Fibroblast of lung (primary cell): ENCODE data around the gene IGSF9. TPM values are rescaled to one million over a fixed set of nuclear protein-coding genes. Genes with fewer than 3 reads are reported as not detected.
A peak's percentile ranks its signal among the peaks of the same experiment; 100 is the strongest.

Experiments
- DNase-seq, 2 donors: peaks; one replicate each; pipeline versions ENCODE4 v3.0.0 to v3.0.0-alpha.2; 2010; ENCODE audit warnings: low read depth in 2 of 2
- H2AFZ ChIP-seq: 2 replicates; pipeline ENCODE4 v1.5.1; 2012; ENCODE audit warnings: low read length, control low read depth, inconsistent platforms
- H3K27ac ChIP-seq: 2 replicates; pipeline ENCODE4 v1.5.1; 2011; ENCODE audit warnings: low read length, control low read depth; ENCODE audit not compliant: insufficient read depth
- H3K27me3 ChIP-seq: 2 replicates; pipeline ENCODE4 v1.5.1; 2011; ENCODE audit warnings: mild to moderate bottlenecking, low read length; ENCODE audit not compliant: control insufficient read depth, insufficient read depth
- H3K36me3 ChIP-seq: 2 replicates; pipeline ENCODE4 v1.5.1; 2011; ENCODE audit warnings: low read length; ENCODE audit not compliant: control insufficient read depth, insufficient read depth
- H3K4me1 ChIP-seq: 2 replicates; pipeline ENCODE4 v1.5.1; 2011; ENCODE audit warnings: low read length; ENCODE audit not compliant: control insufficient read depth, insufficient read depth; ENCODE audit errors: extremely low read depth
- H3K4me2 ChIP-seq: 2 replicates; pipeline ENCODE4 v1.5.1; 2011; ENCODE audit warnings: low read length, control low read depth; ENCODE audit not compliant: insufficient read depth; ENCODE audit errors: extremely low read depth
- H3K4me3 ChIP-seq, 4 experiments: fragments of 200-600 bp in 1 of 4; sonication (generic) in 1 of 4; replicated peaks in 1 of 4; 2 replicates each; pipeline ENCODE4 v1.5.1; 2011 to 2016; ENCODE audit warnings: low read length in 4 of 4, low read depth in 3 of 4, mild to moderate bottlenecking in 3 of 4, control low read depth in 2 of 4, inconsistent platforms in 1 of 4, mixed read lengths in 1 of 4; ENCODE audit not compliant: insufficient read depth in 1 of 4; ENCODE audit errors: control extremely low read depth in 1 of 4
- H3K79me2 ChIP-seq: 2 replicates; pipeline ENCODE4 v1.5.1; 2012; ENCODE audit warnings: mild to moderate bottlenecking, low read length, inconsistent platforms; ENCODE audit not compliant: control insufficient read depth, insufficient read depth
- H3K9ac ChIP-seq: 2 replicates; pipeline ENCODE4 v1.5.1; 2011; ENCODE audit warnings: mild to moderate bottlenecking, low read length, control low read depth; ENCODE audit not compliant: insufficient read depth
- H3K9me3 ChIP-seq: 2 replicates; pipeline ENCODE4 v1.5.1; 2012; ENCODE audit warnings: low read depth, low read length; ENCODE audit not compliant: control insufficient read depth, insufficient read depth
- H4K20me1 ChIP-seq: 2 replicates; pipeline ENCODE4 v1.5.1; 2011; ENCODE audit warnings: low read length; ENCODE audit not compliant: control insufficient read depth, insufficient read depth; ENCODE audit errors: extremely low read depth
- EZH2 ChIP-seq: IDR thresholded peaks from 2 replicates; pipeline ENCODE4 v1.5.1; 2012; ENCODE audit warnings: low read length, control low read depth, mild to moderate bottlenecking; ENCODE audit errors: missing control alignments
- polyA plus RNA-seq, 2 donors: library from polyadenylated mRNA; depleted of rRNA in 1 of 2; stranded (reverse) in 1 of 2; unstranded in 1 of 2; fragments of >200 nt; gene quantifications; 2 replicates each; pipeline ENCODE4 v1.2.1, GENCODE V29; 2011 to 2012; ENCODE audit warnings: missing spikeins in 1 of 2
- total RNA-seq: library from RNA; depleted of rRNA; stranded (reverse); fragments of >200 nt; gene quantifications from 2 replicates; pipeline ENCODE4 v1.2.1, GENCODE V29; 2014
- TF ChIP-seq, protein P1 (sequence below), 2 donors: IDR thresholded peaks in 1 of 2; conservative IDR thresholded peaks in 1 of 2; 1 replicate in 1 of 2; 2 replicates in 1 of 2; pipeline ENCODE4 v1.5.1; 2011 to 2012; ENCODE audit warnings: low read length in 2 of 2, control low read depth in 1 of 2, inconsistent platforms in 1 of 2, low read depth in 1 of 2, mild to moderate bottlenecking in 1 of 2

Gene IGSF9
- total and polyA plus RNA-seq, 2 donors (not counting 1 experiment from before 2014, with no cell fraction given) = under 0.01 TPM; not detected in 1

GRCh38 chr1:159992161-159992560, 46.7 kb upstream of the IGSF9 start:
- Histone ChIP-seq H3K79me2 (no peaks in the 10 kb centered on the region), H3K4me2 (no peak overlapping the region), H3K27me3 (no peaks in the 10 kb centered on the region), H3K4me1 (no peaks in the 10 kb centered on the region), H3K36me3 (no peaks in the 10 kb centered on the region), H3K9me3 (no peaks in the 10 kb centered on the region), H3K4me3 (no peak overlapping the region), H2AFZ (no peak overlapping the region), H3K9ac (no peak overlapping the region), H3K27ac (no peak overlapping the region), H4K20me1 (no peaks in the 10 kb centered on the region)
- no peak for TF ChIP-seq EZH2
- TF ChIP-seq, protein P1, sequence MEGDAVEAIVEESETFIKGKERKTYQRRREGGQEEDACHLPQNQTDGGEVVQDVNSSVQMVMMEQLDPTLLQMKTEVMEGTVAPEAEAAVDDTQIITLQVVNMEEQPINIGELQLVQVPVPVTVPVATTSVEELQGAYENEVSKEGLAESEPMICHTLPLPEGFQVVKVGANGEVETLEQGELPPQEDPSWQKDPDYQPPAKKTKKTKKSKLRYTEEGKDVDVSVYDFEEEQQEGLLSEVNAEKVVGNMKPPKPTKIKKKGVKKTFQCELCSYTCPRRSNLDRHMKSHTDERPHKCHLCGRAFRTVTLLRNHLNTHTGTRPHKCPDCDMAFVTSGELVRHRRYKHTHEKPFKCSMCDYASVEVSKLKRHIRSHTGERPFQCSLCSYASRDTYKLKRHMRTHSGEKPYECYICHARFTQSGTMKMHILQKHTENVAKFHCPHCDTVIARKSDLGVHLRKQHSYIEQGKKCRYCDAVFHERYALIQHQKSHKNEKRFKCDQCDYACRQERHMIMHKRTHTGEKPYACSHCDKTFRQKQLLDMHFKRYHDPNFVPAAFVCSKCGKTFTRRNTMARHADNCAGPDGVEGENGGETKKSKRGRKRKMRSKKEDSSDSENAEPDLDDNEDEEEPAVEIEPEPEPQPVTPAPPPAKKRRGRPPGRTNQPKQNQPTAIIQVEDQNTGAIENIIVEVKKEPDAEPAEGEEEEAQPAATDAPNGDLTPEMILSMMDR (conservative IDR thresholded peaks at IDR 0.05 in 1 of 2, IDR thresholded peaks at IDR 0.05 in 1 of 2; ENCODE audit: low read depth in 1 of 2, low read length in 2 of 2) = no peak
- no peak for DNase-seq

DNA sequence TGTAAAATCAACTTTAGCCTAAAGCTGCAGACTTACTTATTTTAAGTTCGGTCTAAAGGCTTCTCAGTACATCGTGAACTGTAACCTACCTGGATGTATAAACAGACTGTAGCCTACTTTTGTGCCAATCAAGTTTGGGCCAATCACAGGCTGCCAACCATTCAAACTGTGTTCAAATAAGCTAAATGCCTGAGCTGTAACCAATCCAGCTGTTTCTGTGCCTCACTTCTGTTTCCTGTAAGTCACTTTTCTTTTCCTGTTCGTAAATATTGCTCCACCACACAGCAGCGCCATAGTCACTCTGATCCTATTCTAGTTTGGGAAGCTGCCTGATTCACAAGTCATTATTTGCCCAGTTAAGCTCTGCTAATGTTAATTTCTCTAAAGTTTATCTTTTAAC, 46.1 kb upstream of the IGSF9 start:
- no peak overlapping the region for H3K9ac ChIP-seq
- H4K20me1 ChIP-seq = no peaks in the 10 kb centered on the region
- H3K36me3 ChIP-seq = no peaks in the 10 kb centered on the region
- TF ChIP-seq, protein P1 (conservative IDR thresholded peaks at IDR 0.05 in 1 of 2, IDR thresholded peaks at IDR 0.05 in 1 of 2; ENCODE audit: low read depth in 1 of 2, low read length in 2 of 2) = no peak
- TF ChIP-seq EZH2 = no peak
- DNase-seq = peak in 1 of 2 donors; percentile 10
- H3K27me3 ChIP-seq = no peaks in the 10 kb centered on the region
- no peaks in the 10 kb centered on the region for H3K9me3 ChIP-seq
- H3K4me2 ChIP-seq = no peak overlapping the region
- no peaks in the 10 kb centered on the region for H3K4me1 ChIP-seq
- H3K27ac ChIP-seq = no peak overlapping the region
- H3K4me3 ChIP-seq = no peak overlapping the region
- no peaks in the 10 kb centered on the region for H3K79me2 ChIP-seq
- H2AFZ ChIP-seq = peak overlapping the region; percentile 47

DNA sequence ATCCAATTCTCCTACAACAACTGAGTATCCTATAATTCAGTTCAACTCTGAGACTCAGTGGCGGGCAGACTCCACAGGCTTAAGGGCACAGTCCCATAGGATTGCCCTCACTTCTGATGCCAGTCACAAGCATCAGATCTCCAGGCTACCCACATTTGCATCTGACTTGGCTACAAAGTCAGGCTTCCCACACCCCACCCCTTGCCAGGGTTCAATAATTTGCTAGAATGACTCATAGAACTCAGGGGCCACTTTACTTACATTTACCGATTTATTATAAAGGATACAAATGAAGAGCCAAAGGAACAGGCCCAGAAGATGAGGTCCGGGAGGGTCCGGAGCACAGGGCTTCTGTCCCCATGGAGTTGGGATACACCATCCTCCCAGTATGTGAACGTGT, 44.6 kb upstream of the IGSF9 start:
- DNase-seq = no peak
- TF ChIP-seq, protein P1 (conservative IDR thresholded peaks at IDR 0.05 in 1 of 2, IDR thresholded peaks at IDR 0.05 in 1 of 2; ENCODE audit: low read depth in 1 of 2, low read length in 2 of 2) = no peak
- TF ChIP-seq EZH2 = no peak
- no peak overlapping the region for H3K27ac ChIP-seq
- no peaks in the 10 kb centered on the region for H3K27me3 ChIP-seq
- H3K36me3 ChIP-seq = no peaks in the 10 kb centered on the region
- H2AFZ ChIP-seq = no peak overlapping the region
- no peaks in the 10 kb centered on the region for H4K20me1 ChIP-seq
- no peak overlapping the region for H3K4me3 ChIP-seq
- no peaks in the 10 kb centered on the region for H3K9me3 ChIP-seq
- no peak overlapping the region for H3K4me2 ChIP-seq
- no peak overlapping the region for H3K9ac ChIP-seq
- H3K79me2 ChIP-seq = no peaks in the 10 kb centered on the region
- H3K4me1 ChIP-seq = no peaks in the 10 kb centered on the region
